ENCODE measurements around the gene BCAS1. TPM values are rescaled to one million over a fixed set of nuclear protein-coding genes. Genes with fewer than 3 reads are reported as not detected.

Gene BCAS1

GRCh38 chr20:53894707-53895384 lies 175.5 kb downstream of the BCAS1 start:
- DNase-seq (ENCODE audit: low read depth in 1 of 2, low spot score in 1 of 2) = no peak
- Histone ChIP-seq H3K27me3 (ENCODE audit: insufficient read depth, poor library complexity, severe bottlenecking) (no peaks in the 10 kb centered on the region), H3K4me3 (replicated peaks; ENCODE audit: insufficient read depth, low read length) (no peak overlapping the region), H3K27ac (replicated peaks) (no peak overlapping the region)
- TF ChIP-seq POLR2AphosphoS5 (IDR thresholded peaks at IDR 0.05; ENCODE audit: low read depth) = no peak
- TF ChIP-seq GABPA (IDR thresholded peaks at IDR 0.05; ENCODE audit: low read depth) = no peak
- no peak for TF ChIP-seq CTCF (IDR thresholded peaks at IDR 0.05; ENCODE audit: insufficient read depth, low read length)
- TF ChIP-seq, protein P1, sequence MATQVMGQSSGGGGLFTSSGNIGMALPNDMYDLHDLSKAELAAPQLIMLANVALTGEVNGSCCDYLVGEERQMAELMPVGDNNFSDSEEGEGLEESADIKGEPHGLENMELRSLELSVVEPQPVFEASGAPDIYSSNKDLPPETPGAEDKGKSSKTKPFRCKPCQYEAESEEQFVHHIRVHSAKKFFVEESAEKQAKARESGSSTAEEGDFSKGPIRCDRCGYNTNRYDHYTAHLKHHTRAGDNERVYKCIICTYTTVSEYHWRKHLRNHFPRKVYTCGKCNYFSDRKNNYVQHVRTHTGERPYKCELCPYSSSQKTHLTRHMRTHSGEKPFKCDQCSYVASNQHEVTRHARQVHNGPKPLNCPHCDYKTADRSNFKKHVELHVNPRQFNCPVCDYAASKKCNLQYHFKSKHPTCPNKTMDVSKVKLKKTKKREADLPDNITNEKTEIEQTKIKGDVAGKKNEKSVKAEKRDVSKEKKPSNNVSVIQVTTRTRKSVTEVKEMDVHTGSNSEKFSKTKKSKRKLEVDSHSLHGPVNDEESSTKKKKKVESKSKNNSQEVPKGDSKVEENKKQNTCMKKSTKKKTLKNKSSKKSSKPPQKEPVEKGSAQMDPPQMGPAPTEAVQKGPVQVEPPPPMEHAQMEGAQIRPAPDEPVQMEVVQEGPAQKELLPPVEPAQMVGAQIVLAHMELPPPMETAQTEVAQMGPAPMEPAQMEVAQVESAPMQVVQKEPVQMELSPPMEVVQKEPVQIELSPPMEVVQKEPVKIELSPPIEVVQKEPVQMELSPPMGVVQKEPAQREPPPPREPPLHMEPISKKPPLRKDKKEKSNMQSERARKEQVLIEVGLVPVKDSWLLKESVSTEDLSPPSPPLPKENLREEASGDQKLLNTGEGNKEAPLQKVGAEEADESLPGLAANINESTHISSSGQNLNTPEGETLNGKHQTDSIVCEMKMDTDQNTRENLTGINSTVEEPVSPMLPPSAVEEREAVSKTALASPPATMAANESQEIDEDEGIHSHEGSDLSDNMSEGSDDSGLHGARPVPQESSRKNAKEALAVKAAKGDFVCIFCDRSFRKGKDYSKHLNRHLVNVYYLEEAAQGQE (IDR thresholded peaks at IDR 0.05; ENCODE audit: insufficient replicate concordance, low read depth) = no peak
- no peak for TF ChIP-seq SPI1 (IDR thresholded peaks at IDR 0.05; ENCODE audit: borderline replicate concordance, low read depth)

Small RNAs within 50 kb of the gene (microRNA-seq; reads per million reads assigned to microRNA genes)
- not detected for gene MIR4756
